ENCODE data around the gene ATP1A4. TPM values are rescaled to one million over a fixed set of nuclear protein-coding genes. Genes with fewer than 3 reads are reported as not detected.

Gene ATP1A4
- total RNA-seq (under 1 TPM in 1 of 5 donors, not detected in 4; 0.37 TPM), polyA plus RNA-seq (under 1 TPM in 1 of 3 donors, not detected in 2; 0.05 TPM)
- long read RNA-seq, donor 1: 0 reads
- long read RNA-seq, donor 2: 0 reads
- long read RNA-seq, donor 3: 0 reads
- long read RNA-seq, donor 4: 0 reads
- long read RNA-seq, donor 5: 0 reads
- long read RNA-seq, donor 6: 0 reads
- long read RNA-seq, donor 7, partial matches to known transcripts: 10 of 10 reads
- long read RNA-seq, donor 7, other reads (novel, unspliced or antisense): 0 of 10 reads
- long read RNA-seq, donor 8: 0 reads
- long read RNA-seq, donor 9: 0 reads
- long read RNA-seq, donor 10: 0 reads

DNA sequence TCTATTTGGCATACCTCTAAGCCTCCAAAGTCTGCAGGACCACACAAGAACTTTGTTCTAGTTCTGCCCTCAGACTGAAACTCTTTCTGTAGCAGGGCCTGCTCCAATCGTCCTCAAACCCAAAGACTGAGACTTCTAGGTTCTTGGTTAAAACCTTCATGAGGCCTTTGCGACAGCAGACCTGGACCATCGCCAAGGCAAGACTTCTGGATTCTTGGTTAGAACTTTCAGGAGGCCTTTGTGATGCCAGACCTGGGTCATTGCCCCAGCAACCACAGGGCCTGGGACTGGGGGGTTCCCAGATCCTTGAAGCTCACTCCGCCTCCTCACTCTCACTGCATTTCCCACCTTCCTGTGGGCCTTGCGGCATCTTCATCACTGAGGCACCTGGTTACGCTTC lies at the start of gene ATP1A4:
Gene ATP1A4 (plus strand): TSS at position 301 of the 400 bp plus-strand sequence. CDS start 438 bp downstream, outside the sequence.
- intact Hi-C loops (cut with DNase I; ENCODE audit: low total_unique reads): no loop called here
- Histone ChIP-seq H3K9me3 (no peaks in the 10 kb centered on the region), H3K4me3 (no peak within 1 kb of the TSS), H3K4me1 (no peaks in the 10 kb centered on the region), H3K36me3 (no peaks in the 10 kb centered on the region), H3K27ac (no peak within 1 kb of the TSS), H3K27me3 (no peaks in the 10 kb centered on the region)
- TF ChIP-seq POLR2A (IDR thresholded peaks at IDR 0.05): no peak
- no peak for TF ChIP-seq POLR2AphosphoS5 (IDR thresholded peaks at IDR 0.05)
- TF ChIP-seq, protein P1, sequence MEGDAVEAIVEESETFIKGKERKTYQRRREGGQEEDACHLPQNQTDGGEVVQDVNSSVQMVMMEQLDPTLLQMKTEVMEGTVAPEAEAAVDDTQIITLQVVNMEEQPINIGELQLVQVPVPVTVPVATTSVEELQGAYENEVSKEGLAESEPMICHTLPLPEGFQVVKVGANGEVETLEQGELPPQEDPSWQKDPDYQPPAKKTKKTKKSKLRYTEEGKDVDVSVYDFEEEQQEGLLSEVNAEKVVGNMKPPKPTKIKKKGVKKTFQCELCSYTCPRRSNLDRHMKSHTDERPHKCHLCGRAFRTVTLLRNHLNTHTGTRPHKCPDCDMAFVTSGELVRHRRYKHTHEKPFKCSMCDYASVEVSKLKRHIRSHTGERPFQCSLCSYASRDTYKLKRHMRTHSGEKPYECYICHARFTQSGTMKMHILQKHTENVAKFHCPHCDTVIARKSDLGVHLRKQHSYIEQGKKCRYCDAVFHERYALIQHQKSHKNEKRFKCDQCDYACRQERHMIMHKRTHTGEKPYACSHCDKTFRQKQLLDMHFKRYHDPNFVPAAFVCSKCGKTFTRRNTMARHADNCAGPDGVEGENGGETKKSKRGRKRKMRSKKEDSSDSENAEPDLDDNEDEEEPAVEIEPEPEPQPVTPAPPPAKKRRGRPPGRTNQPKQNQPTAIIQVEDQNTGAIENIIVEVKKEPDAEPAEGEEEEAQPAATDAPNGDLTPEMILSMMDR (IDR thresholded peaks at IDR 0.05): no peak
- no peak for TF ChIP-seq EP300 (IDR thresholded peaks at IDR 0.05)
- WGBS, 5 donors: 88 to 91% (median 90%) methylated on average over 6 of the region's 6 CpGs
- DNase-seq: no peak

DNA sequence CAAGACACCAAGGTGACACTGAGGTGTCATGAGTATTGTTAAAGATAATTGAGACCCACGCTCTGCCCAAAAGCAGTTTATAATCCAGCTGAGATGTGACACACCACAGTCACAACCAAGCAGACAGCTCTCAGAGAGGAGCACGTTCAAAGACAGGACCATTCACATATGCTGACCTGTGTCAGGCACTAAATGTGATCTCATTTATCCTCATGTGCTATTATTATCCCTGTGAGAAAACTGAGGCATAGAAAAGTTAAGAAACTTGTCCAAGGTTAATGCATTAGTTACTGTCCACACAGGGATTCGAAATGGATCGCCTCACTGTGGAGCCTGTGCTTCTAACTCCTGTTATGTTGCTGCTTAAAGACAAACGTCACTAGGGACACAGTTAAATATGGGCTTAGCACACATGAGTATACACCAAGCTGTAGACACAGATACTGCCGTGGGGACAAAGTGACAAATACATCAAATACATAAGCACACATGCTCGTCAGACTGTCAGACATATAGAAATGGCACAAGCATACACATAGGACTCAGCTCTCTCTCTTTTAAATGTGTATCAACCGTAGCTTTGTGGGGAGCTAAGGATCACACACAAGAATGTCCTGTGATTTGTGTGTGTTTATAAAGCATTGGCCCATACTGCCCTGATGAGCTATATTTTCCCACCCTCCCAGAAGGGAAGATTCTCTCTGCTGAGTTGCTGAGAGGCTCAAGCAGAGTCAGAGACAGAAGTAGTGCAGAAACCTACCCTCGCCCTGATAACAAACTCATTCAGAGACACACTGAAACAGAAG lies 49.5 kb upstream of the ATP1A4 start:
- intact Hi-C loops (cut with DNase I; ENCODE audit: low total_unique reads): loop anchor here (10.0 kb wide), 2 partner anchors 93 to 193 kb away; partner anchors contain the start of gene CASQ1
- H3K4me3 ChIP-seq: no peak overlapping the region
- H3K27me3 ChIP-seq: no peaks in the 10 kb centered on the region
- 58 to 71% (median 67%) methylated on average over 9 of the region's 9 CpGs for WGBS, 5 donors
- H3K9me3 ChIP-seq: no peaks in the 10 kb centered on the region
- no peak for DNase-seq
- H3K4me1 ChIP-seq: peaks cover 14 to 66% (median 49%) of the 10 kb centered on the region in 4 donors
- H3K27ac ChIP-seq: peak overlapping the region in 4 of 5 donors; percentile 33 to 97 (median 76)
- TF ChIP-seq POLR2AphosphoS5 (IDR thresholded peaks at IDR 0.05): no peak
- TF ChIP-seq POLR2A (IDR thresholded peaks at IDR 0.05): no peak
- TF ChIP-seq, protein P1 (IDR thresholded peaks at IDR 0.05): no peak
- TF ChIP-seq EP300 (IDR thresholded peaks at IDR 0.05): no peak
- H3K36me3 ChIP-seq: no peaks in the 10 kb centered on the region

DNA sequence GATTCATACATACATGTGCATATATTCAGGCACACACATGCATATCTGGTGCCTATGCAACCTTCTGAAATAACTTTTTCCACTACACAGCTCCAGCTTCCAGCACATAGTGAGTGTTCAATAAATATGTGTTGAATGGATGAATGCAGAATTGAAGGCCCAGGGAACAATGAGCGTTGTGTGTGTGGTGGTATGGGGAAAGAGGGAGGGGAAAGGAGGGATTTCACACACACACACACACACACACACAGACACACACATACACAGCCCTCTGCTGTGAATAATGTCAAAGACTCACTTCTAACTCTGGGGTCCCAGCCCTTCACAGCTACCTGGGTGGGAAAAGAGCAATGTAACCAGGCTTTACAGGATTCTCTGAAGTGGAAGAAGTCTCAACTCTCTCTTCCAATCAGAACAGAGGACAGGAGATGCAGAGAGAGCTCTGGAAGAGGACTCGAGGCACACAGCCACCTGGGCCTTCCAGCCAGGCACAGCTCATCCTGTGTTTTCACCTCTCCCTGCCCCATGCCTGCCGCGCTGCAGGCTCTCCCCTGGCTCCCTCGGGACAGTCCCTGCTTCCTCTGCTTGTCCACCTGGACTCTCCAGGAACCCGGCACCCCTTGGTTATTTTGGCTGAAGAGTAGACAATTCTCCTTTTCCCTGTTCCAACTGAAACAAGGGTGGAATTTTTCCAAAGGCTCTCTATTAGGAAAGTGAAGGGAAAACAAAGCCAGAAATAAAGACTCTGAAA lies 47.6 kb upstream of the ATP1A4 start:
- DNase-seq: no peak
- no peaks in the 10 kb centered on the region for H3K9me3 ChIP-seq
- intact Hi-C loops (cut with DNase I; ENCODE audit: low total_unique reads): loop anchor here (10.0 kb wide), 2 partner anchors 91 to 191 kb away; partner anchors contain the start of gene CASQ1
- H3K36me3 ChIP-seq: no peaks in the 10 kb centered on the region
- H3K27me3 ChIP-seq: no peaks in the 10 kb centered on the region
- H3K4me3 ChIP-seq: no peak overlapping the region
- TF ChIP-seq EP300 (IDR thresholded peaks at IDR 0.05) (no peak), POLR2A (IDR thresholded peaks at IDR 0.05) (no peak), POLR2AphosphoS5 (IDR thresholded peaks at IDR 0.05) (no peak)
- TF ChIP-seq, protein P1 (IDR thresholded peaks at IDR 0.05): no peak
- peak overlapping the region in 2 of 5 donors; percentile 19 to 46 for H3K27ac ChIP-seq
- peaks cover 7 to 54% (median 36%) of the 10 kb centered on the region in 4 donors for H3K4me1 ChIP-seq
- WGBS, 5 donors: 52 to 66% (median 61%) methylated on average over 6 of the region's 6 CpGs

DNA sequence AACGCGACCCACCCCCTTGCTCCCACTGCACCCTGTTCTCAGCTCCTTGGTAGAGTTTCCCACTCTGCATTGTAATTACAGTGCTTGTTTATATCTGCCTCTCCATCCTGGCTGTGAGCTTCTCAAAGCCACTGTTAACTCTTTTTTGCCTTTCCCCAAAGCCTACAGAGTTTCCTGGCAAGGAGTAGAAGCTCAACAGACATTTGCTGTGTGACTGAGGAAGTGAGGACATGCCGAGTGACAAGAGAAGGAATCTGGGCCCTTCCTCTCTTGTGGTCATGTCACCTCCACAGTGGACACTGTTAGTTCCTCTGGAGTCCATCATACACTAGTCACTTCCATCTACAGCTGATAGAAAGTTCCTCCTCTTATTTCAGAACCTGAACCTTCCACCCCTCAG lies 46.9 kb upstream of the ATP1A4 start:
- H3K4me1 ChIP-seq: peaks cover 7 to 54% (median 32%) of the 10 kb centered on the region in 4 donors
- peak overlapping the region in 2 of 5 donors; percentile 19 to 46 for H3K27ac ChIP-seq
- 60 to 75% (median 69%) methylated on average over 3 of the region's 3 CpGs for WGBS, 5 donors
- no peaks in the 10 kb centered on the region for H3K36me3 ChIP-seq
- H3K4me3 ChIP-seq: no peak overlapping the region
- H3K27me3 ChIP-seq: no peaks in the 10 kb centered on the region
- TF ChIP-seq POLR2A (IDR thresholded peaks at IDR 0.05) (no peak), POLR2AphosphoS5 (IDR thresholded peaks at IDR 0.05) (no peak), EP300 (IDR thresholded peaks at IDR 0.05) (no peak)
- TF ChIP-seq, protein P1 (IDR thresholded peaks at IDR 0.05): no peak
- intact Hi-C loops (cut with DNase I; ENCODE audit: low total_unique reads): loop anchor here (10.0 kb wide), 2 partner anchors 90 to 190 kb away; partner anchors contain the start of gene CASQ1
- no peaks in the 10 kb centered on the region for H3K9me3 ChIP-seq
- DNase-seq: no peak

Measured in stomach (tissue), 19 donors.